Chondrocyte (in vitro differentiated cells): Measurements from ENCODE around the gene BPGM. TPM values are rescaled to one million over a fixed set of nuclear protein-coding genes. Genes with fewer than 3 reads are reported as not detected.

Experiments used
- DNase-seq: peaks from one replicate; pipeline ENCODE4 v3.0.0; 2021; ENCODE audit warnings: mixed read lengths, low spot score
- H3K27ac Mint-ChIP-seq: one replicate; pipeline ENCODE4 v1.8.0; 2021; ENCODE audit warnings: mild to moderate bottlenecking, moderate library complexity, mixed read lengths; ENCODE audit not compliant: unreplicated experiment
- H3K27me3 Mint-ChIP-seq: 2 replicates; pipeline ENCODE4 v1.8.0; 2021; ENCODE audit warnings: low read depth, mixed read lengths
- H3K36me3 Mint-ChIP-seq: 2 replicates; pipeline ENCODE4 v1.8.0; 2021; ENCODE audit warnings: low read depth, mixed read lengths
- H3K4me1 Mint-ChIP-seq: 2 replicates; pipeline ENCODE4 v1.8.0; 2021; ENCODE audit warnings: low read depth, mild to moderate bottlenecking, mixed read lengths
- H3K4me3 Mint-ChIP-seq: one replicate; pipeline ENCODE4 v1.8.0; 2021; ENCODE audit warnings: mild to moderate bottlenecking, moderate library complexity, mixed read lengths; ENCODE audit not compliant: unreplicated experiment
- H3K9me3 Mint-ChIP-seq: 2 replicates; pipeline ENCODE4 v1.8.0; 2021; ENCODE audit warnings: low read depth, mixed read lengths
- CTCF ChIP-seq: fragments of 200-600 bp; sonication (generic); IDR thresholded peaks from 2 replicates; pipeline ENCODE4 v1.5.0; 2021; ENCODE audit warnings: antibody characterized with exemption, mild to moderate bottlenecking, moderate library complexity
- total RNA-seq: library from RNA; stranded (reverse); gene quantifications from 3 replicates; pipeline ENCODE4 v1.2.1, GENCODE V29; 2021

BPGM gene
- total RNA-seq, 1 donor from 2014 or later = 29.6 TPM

- no peak for TF ChIP-seq CTCF
- Mint-ChIP-seq H3K4me1 (peaks cover 14% of the 10 kb centered on the region), H3K4me3 (no peak overlapping the region), H3K27me3 (no peaks in the 10 kb centered on the region), H3K27ac (no peak overlapping the region), H3K9me3 (no peaks in the 10 kb centered on the region), H3K36me3 (no peaks in the 10 kb centered on the region)
- no peak for DNase-seq
These were observed 1.2 kb upstream of the BPGM start for GRCh38 chr7:134645478-134645877.

GRCh38 chr7:134645935-134646334 lies 718 bp upstream of the BPGM start:
- H3K27me3 Mint-ChIP-seq = no peaks in the 10 kb centered on the region
- H3K27ac Mint-ChIP-seq = no peak overlapping the region
- H3K4me3 Mint-ChIP-seq = no peak overlapping the region

GRCh38 chr7:134648456-134648855 lies 1.8 kb downstream of the BPGM start:
- no peak overlapping the region for H3K27ac Mint-ChIP-seq
- no peaks in the 10 kb centered on the region for H3K36me3 Mint-ChIP-seq
- peaks cover 28% of the 10 kb centered on the region for H3K4me1 Mint-ChIP-seq
- TF ChIP-seq CTCF = no peak
- H3K9me3 Mint-ChIP-seq = no peaks in the 10 kb centered on the region
- H3K4me3 Mint-ChIP-seq = no peak overlapping the region
- no peaks in the 10 kb centered on the region for H3K27me3 Mint-ChIP-seq
- no peak for DNase-seq

More at GRCh38 chr7:134645935-134646334, 718 bp upstream of the BPGM start:
- no peak for DNase-seq
- no peak for TF ChIP-seq CTCF
- Mint-ChIP-seq H3K4me1 (peaks cover 17% of the 10 kb centered on the region), H3K9me3 (no peaks in the 10 kb centered on the region), H3K36me3 (no peaks in the 10 kb centered on the region)

GRCh38 chr7:134649226-134649775 lies 2.6 kb downstream of the BPGM start:
- no peak for DNase-seq
- no peaks in the 10 kb centered on the region for H3K36me3 Mint-ChIP-seq
- H3K4me1 Mint-ChIP-seq = peaks cover 28% of the 10 kb centered on the region
- H3K4me3 Mint-ChIP-seq = peak overlapping the region; percentile 45
- no peak for TF ChIP-seq CTCF
- no peaks in the 10 kb centered on the region for H3K9me3 Mint-ChIP-seq
- peak overlapping the region; percentile 76 for H3K27ac Mint-ChIP-seq
- H3K27me3 Mint-ChIP-seq = no peaks in the 10 kb centered on the region

- no peak for TF ChIP-seq CTCF
- no peaks in the 10 kb centered on the region for H3K9me3 Mint-ChIP-seq
- peaks cover 1% of the 10 kb centered on the region for H3K36me3 Mint-ChIP-seq
- no peak overlapping the region for H3K4me3 Mint-ChIP-seq
- H3K27ac Mint-ChIP-seq = no peak overlapping the region
- peaks cover 32% of the 10 kb centered on the region for H3K4me1 Mint-ChIP-seq
- no peaks in the 10 kb centered on the region for H3K27me3 Mint-ChIP-seq
- DNase-seq = no peak
These were observed 5.3 kb downstream of the BPGM start for GRCh38 chr7:134651991-134652390.
